Heart right ventricle (tissue), 16 donors: ENCODE measurements around the gene VSX1. TPM values are rescaled to one million over a fixed set of nuclear protein-coding genes. Genes with fewer than 3 reads are reported as not detected.

ENCODE experiments used
- ATAC-seq, 8 donors: fragments of 200-7000 bp; cut with Tn5 transposase; one replicate each; pipeline ENCODE4 v1.9.1; 2020; ENCODE audit warnings: mild to moderate bottlenecking in 8 of 8, moderate library complexity in 8 of 8, moderate number of reproducible peaks in 1 of 8
- DNase-seq, 2 donors: peaks; one replicate each; pipeline ENCODE4 v3.0.0-alpha.2; 2020
- H3K27ac ChIP-seq, 10 donors: fragments of 200-600 bp; sonication (generic) in 2 of 10; one replicate each; pipeline versions ENCODE4 v1.5.0 to v1.8.0; 2020 to 2022; ENCODE audit warnings: mild to moderate bottlenecking in 3 of 10
- H3K27me3 ChIP-seq, 7 donors: fragments of 200-600 bp; one replicate each; pipeline ENCODE4 v1.8.0; 2021 to 2022; ENCODE audit warnings: mild to moderate bottlenecking in 2 of 7
- H3K36me3 ChIP-seq, 9 donors: fragments of 200-600 bp; sonication (generic) in 1 of 9; one replicate each; pipeline versions ENCODE4 v1.5.0 to v1.8.0; 2020 to 2022; ENCODE audit warnings: mild to moderate bottlenecking in 2 of 9
- H3K4me1 ChIP-seq, 9 donors: fragments of 200-600 bp; sonication (generic) in 1 of 9; one replicate each; pipeline versions ENCODE4 v1.5.0 to v1.8.0; 2020 to 2022; ENCODE audit warnings: mild to moderate bottlenecking in 4 of 9
- H3K4me3 ChIP-seq, 10 donors: fragments of 200-600 bp; sonication (generic) in 2 of 10; one replicate each; pipeline versions ENCODE4 v1.5.0 to v1.8.0; 2020 to 2022; ENCODE audit warnings: mild to moderate bottlenecking in 7 of 10, moderate library complexity in 2 of 10
- H3K9me3 ChIP-seq, 11 donors: fragments of 200-600 bp in 10 of 11; sonication (generic) in 2 of 11; one replicate each; pipeline versions ENCODE4 v1.5.0 to v1.8.0; 2013 to 2022; ENCODE audit warnings: mild to moderate bottlenecking in 2 of 11, control low read depth in 1 of 11, moderate library complexity in 1 of 11
- WGBS, 2 donors: extraction: QIAGEN DNeasy Blood & Tissue Kit; methylation state at CpG; one replicate each; pipeline ENCODE4 v1.1.7; 2013; ENCODE audit warnings: inconsistent platforms in 1 of 2; 5-methylcytosine and 5-hydroxymethylcytosine counted together
- intact Hi-C, 10 donors: fragments of 100-400 bp; cut with DNase I; formaldehyde crosslinking; loops; one replicate each; pipeline versions ENCODE4 v1.11.1 to v1.14.2; 2022
- polyA plus RNA-seq, 2 donors: library from polyadenylated mRNA; stranded (reverse); fragments of 200-250 nt; gene quantifications; one replicate each; pipeline ENCODE4 v1.2.3, GENCODE V29; 2013
- total RNA-seq, 10 donors: library from RNA; stranded (reverse); fragmentation: NEBNext Ultra II Directional in 3 of 10; extraction: Animal tissue kit (Norgen Biotek cat#: 25700) in 3 of 10; gene quantifications; one replicate each; pipeline versions ENCODE4 v1.2.1 to v1.2.4, GENCODE V29; 2021 to 2023
- TF ChIP-seq, protein P1 (sequence below), 9 donors: fragments of 200-600 bp; sonication (generic) in 2 of 9; IDR thresholded peaks; one replicate each; pipeline versions ENCODE4 v1.5.0 to v1.8.0; 2021 to 2022; ENCODE audit warnings: antibody characterized with exemption in 9 of 9, mild to moderate bottlenecking in 5 of 9, moderate library complexity in 1 of 9
- donor health status: Arrhythmogenic right ventricular cardiomyopathy.
- donor health status: ischemic (EF 13 %, LVEDD 7.1; RV severe dilation, severe dysfunction).
- donor health status: healthy with polysubstance abuse.
- donor health status: DM: no; HTN: yes; CAD: no.
- donor health status: DM: no; HTN: no; CAD: no.
- donor health status: ischemic (EF 25% LVEDD 6.9; RV normal size, moderate dysfunction).
- donor health status: ischemic (EF 25% LVEDD 5.7; RV mildly dilated, moderate dysfunction).
- donor health status: healthy.
- donor health status: DM: yes; HTN: yes; CAD: no.
- donor health status: Ischemic cardiomyopathy.
- donor health status: ischemic (EF 35%, LVEDD 5.7; RV mildly dilated, moderate dysfunction).
- donor health status: nonischemic (EF 11% LVEDD 7.7; RV severe dilation, severe dysfunction).
- donor health status: DM: yes; HTN: yes; CAD: no.
- donor health status: PGD.
- donor health status: ischemic (EF 29% LVEDD 5.4; RV normal size, mild dysfunction).
- donor health status: nonischemic (EF 23%, LVEDD 6.1; RV moderate dilation, normal function).

The VSX1 gene
- total and polyA plus RNA-seq, 12 donors: 0.16 to 0.79 (median 0.34) TPM; not detected in 2

DNA sequence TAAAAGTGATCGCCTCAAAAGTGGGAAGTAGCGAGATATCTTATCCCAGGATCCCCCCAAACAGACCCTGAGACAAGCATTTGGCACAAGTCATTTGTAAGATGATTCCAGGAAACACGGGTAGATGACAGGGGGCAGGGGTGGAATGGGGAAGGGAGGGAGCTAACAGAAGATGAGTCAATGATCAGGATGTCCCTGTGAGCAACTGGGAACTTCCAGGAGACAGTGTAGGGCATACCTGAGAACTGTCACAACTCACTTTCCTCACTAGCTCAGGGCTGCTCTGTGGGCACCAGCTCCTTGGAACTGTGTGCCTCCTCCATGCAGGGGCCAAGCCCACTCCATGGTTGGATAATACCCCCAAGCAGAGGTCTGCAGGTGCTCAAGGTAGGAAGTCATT, 38.5 kb upstream of the VSX1 start:
- Histone ChIP-seq H3K4me3 (no peak overlapping the region), H3K4me1 (peaks cover 0 to 12% (median 6%) of the 10 kb centered on the region in 9 donors), H3K27ac (no peak overlapping the region), H3K9me3 (no peaks in the 10 kb centered on the region), H3K36me3 (no peaks in the 10 kb centered on the region), H3K27me3 (peaks cover 0 to 14% (median 5%) of the 10 kb centered on the region in 7 donors)
- intact Hi-C loops: loop anchor here in 1 of 10 donors (10.0 kb wide), 1 partner anchor 54 kb away; no protein-coding TSS in a partner anchor
- ATAC-seq (no peak), DNase-seq (no peak)
- WGBS, 2 donors: 68 to 70% methylated on average over 3 of the region's 3 CpGs
- TF ChIP-seq, protein P1, sequence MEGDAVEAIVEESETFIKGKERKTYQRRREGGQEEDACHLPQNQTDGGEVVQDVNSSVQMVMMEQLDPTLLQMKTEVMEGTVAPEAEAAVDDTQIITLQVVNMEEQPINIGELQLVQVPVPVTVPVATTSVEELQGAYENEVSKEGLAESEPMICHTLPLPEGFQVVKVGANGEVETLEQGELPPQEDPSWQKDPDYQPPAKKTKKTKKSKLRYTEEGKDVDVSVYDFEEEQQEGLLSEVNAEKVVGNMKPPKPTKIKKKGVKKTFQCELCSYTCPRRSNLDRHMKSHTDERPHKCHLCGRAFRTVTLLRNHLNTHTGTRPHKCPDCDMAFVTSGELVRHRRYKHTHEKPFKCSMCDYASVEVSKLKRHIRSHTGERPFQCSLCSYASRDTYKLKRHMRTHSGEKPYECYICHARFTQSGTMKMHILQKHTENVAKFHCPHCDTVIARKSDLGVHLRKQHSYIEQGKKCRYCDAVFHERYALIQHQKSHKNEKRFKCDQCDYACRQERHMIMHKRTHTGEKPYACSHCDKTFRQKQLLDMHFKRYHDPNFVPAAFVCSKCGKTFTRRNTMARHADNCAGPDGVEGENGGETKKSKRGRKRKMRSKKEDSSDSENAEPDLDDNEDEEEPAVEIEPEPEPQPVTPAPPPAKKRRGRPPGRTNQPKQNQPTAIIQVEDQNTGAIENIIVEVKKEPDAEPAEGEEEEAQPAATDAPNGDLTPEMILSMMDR (IDR thresholded peaks at IDR 0.05): no peak

DNA sequence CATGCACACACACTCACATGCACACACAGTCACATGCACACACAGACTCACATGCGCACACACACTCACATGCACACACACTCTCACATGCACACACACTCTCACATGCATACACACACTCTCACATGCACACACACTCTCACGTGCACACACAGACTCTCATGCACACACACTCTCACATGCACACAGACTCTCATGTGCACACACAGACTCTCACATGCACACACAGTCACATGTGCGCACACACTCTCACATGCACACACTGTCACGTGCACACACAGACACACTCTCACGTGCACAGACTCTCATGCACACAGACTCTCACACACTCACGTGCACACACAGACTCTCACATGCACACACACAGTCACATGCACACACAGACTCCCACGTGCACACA, 36.6 kb upstream of the VSX1 start:
- TF ChIP-seq, protein P1 (IDR thresholded peaks at IDR 0.05): no peak
- 89 to 92% methylated on average over 7 of the region's 7 CpGs for WGBS, 2 donors
- no peak for DNase-seq
- ATAC-seq: no peak
- Histone ChIP-seq H3K36me3 (no peaks in the 10 kb centered on the region), H3K4me3 (no peak overlapping the region), H3K9me3 (no peaks in the 10 kb centered on the region), H3K27me3 (peaks cover 0 to 21% (median 6%) of the 10 kb centered on the region in 7 donors), H3K4me1 (peaks cover 0 to 12% (median 6%) of the 10 kb centered on the region in 9 donors), H3K27ac (no peak overlapping the region)
- intact Hi-C loops: loop anchor here in 1 of 10 donors (10.0 kb wide), 1 partner anchor 56 kb away; no protein-coding TSS in a partner anchor

DNA sequence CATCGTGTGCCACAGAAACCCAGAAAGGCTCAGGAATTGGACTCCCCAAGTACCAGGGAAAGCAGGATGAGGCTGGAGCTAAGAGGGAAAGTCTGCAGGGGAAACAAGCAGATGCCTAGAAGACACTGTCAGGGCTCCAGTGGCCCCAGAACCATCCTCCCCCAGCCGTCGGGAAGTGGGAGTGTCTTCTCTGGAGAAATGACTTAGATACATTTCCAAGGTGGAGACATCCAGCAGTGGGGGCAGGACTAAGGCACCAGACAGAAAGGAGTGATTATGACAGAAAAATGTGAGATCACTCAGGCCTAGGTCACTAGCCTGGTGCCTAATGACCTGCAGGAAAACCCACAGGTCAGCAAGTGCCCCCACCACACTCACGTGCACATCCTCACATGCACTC, 36.0 kb upstream of the VSX1 start:
- H3K27me3 ChIP-seq: peaks cover 0 to 21% (median 6%) of the 10 kb centered on the region in 7 donors
- ATAC-seq: no peak
- H3K9me3 ChIP-seq: no peaks in the 10 kb centered on the region
- no peak overlapping the region for H3K27ac ChIP-seq
- intact Hi-C loops: loop anchor here in 1 of 10 donors (10.0 kb wide), 1 partner anchor 57 kb away; no protein-coding TSS in a partner anchor
- H3K4me1 ChIP-seq: peaks cover 0 to 12% (median 6%) of the 10 kb centered on the region in 9 donors
- TF ChIP-seq, protein P1 (IDR thresholded peaks at IDR 0.05): no peak
- no peaks in the 10 kb centered on the region for H3K36me3 ChIP-seq
- DNase-seq: no peak
- 43 to 58% methylated on average over 4 of the region's 4 CpGs for WGBS, 2 donors
- no peak overlapping the region for H3K4me3 ChIP-seq

DNA sequence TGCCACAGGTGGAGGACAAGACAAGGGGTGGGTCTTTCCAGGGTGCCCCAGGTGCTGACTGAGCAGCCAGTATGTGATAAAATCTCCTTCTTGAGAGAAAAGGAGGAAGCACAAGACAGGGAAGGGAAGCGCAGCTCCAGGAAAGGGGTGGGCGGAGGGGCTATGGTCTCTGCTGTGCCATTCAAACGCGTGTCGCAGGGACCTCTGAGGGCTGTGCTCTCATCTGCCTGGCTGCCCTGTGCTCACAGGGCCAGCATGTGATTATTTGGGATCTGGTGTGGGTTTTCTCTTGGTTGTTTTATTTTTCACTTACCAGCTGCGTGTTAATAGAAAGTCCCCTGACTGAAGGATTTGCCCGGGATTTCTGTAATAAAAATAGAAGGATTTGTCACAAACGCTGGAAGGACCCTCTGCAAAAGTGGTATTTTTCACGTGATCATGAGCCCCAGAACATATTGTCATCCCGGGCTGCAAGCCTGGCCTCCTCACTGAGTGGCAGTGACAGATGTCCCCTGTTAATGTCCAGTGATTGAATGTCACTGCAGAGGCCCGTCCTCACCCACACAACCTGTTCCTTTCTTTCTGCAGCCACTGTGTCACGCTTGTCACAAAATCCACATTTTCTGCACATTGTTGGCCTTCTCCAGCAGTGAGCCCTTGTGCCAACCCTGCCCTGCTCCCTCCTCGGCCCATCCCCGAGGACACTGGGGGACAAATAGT, 35.0 kb upstream of the VSX1 start:
- Histone ChIP-seq H3K27ac (no peak overlapping the region), H3K36me3 (no peaks in the 10 kb centered on the region), H3K4me3 (no peak overlapping the region), H3K27me3 (peaks cover 0 to 21% (median 6%) of the 10 kb centered on the region in 7 donors), H3K4me1 (peaks cover 0 to 12% (median 6%) of the 10 kb centered on the region in 9 donors), H3K9me3 (no peaks in the 10 kb centered on the region)
- TF ChIP-seq, protein P1 (IDR thresholded peaks at IDR 0.05): no peak
- ATAC-seq (peak in 2 of 8 donors; percentile 41 to 61), DNase-seq (no peak)
- WGBS, 2 donors: 53 to 62% methylated on average over 14 of the region's 14 CpGs
- intact Hi-C loops: loop anchor here in 1 of 10 donors (10.0 kb wide), 1 partner anchor 58 kb away; no protein-coding TSS in a partner anchor
